Peyer's patch (tissue), 4 donors: ENCODE measurements around the gene CCDC69.

Source experiments
- POLR2A ChIP-seq, 2 donors: fragments of 450-650 bp; IDR thresholded peaks; one replicate each; pipeline ENCODE4 v1.5.1; 2017; ENCODE audit warnings: antibody characterized with exemption in 2 of 2, mild to moderate bottlenecking in 2 of 2, moderate library complexity in 2 of 2
- TF ChIP-seq, protein P1 (sequence below), 6 experiments: fragments of 450-650 bp in 4 of 6; fragments of 200-600 bp in 2 of 6; sonication (generic) in 1 of 6; IDR thresholded peaks; one replicate each; pipeline ENCODE4 v1.5.1; 2017 to 2019; ENCODE audit warnings: antibody characterized with exemption in 6 of 6, mild to moderate bottlenecking in 3 of 6, moderate library complexity in 1 of 6

DNA sequence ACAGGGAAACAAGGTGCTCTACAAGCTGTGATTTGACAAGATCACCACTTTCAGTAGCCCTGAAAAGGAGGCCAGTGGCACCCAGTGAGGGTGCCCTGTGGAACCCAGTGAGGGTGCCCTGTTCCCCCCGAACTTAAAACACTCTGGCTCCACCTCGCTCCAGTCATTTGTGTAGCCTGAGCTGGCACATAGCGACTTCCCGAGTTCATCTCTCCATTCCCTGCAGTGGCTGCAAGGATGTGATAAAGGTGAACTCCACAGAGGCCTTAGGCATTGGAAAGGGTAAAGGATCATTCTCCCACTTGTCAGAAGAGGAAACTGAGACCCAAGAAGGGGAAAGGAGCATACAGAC is 44.4 kb downstream of the CCDC69 start:
- TF ChIP-seq, protein P1, sequence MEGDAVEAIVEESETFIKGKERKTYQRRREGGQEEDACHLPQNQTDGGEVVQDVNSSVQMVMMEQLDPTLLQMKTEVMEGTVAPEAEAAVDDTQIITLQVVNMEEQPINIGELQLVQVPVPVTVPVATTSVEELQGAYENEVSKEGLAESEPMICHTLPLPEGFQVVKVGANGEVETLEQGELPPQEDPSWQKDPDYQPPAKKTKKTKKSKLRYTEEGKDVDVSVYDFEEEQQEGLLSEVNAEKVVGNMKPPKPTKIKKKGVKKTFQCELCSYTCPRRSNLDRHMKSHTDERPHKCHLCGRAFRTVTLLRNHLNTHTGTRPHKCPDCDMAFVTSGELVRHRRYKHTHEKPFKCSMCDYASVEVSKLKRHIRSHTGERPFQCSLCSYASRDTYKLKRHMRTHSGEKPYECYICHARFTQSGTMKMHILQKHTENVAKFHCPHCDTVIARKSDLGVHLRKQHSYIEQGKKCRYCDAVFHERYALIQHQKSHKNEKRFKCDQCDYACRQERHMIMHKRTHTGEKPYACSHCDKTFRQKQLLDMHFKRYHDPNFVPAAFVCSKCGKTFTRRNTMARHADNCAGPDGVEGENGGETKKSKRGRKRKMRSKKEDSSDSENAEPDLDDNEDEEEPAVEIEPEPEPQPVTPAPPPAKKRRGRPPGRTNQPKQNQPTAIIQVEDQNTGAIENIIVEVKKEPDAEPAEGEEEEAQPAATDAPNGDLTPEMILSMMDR (IDR thresholded peaks at IDR 0.05): no peak
- no peak for TF ChIP-seq POLR2A (IDR thresholded peaks at IDR 0.05)
